Purkinje cell (primary cell): Measurements from ENCODE around the gene FCF1. TPM values are rescaled to one million over a fixed set of nuclear protein-coding genes. Genes with fewer than 3 reads are reported as not detected.

Experiments
- polyA plus RNA-seq: library from polyadenylated mRNA; unstranded; fragments of >200 nt; fragmentation: Nextera tagmentation; gene quantifications from 2 replicates; pipeline ENCODE4 v1.2.1, GENCODE V29; 2014

FCF1 gene
- polyA plus RNA-seq = 5.8 and 10.7 TPM in 2 replicates

GRCh38 chr14:74712499-74713394 is at the start of gene FCF1, which contains the start of gene AREL1:
Gene FCF1 (plus strand): TSS chr14:74713144. CDS start chr14:74713198, 54 bp downstream.
Gene AREL1 (minus strand): TSS chr14:74713080. CDS start chr14:74685615, 27,465 bp downstream.

GRCh38 chr14:74762917-74763802 is 50.2 kb downstream of the FCF1 start, which contains the start of gene YLPM1:
Gene YLPM1 (plus strand): TSS chr14:74763316. CDS start chr14:74763490, 174 bp downstream.

Other genes starting within 250 kb of the FCF1 start
- 81.6 and 104 TPM in 2 replicates for gene NPC2, start 219.8 kb upstream of the FCF1 start, polyA plus RNA-seq
- 19.1 and 54.8 TPM in 2 replicates for gene ISCA2, start 219.4 kb upstream of the FCF1 start, polyA plus RNA-seq
- 0.46 and 0.65 TPM in 2 replicates for gene LTBP2, start 100.9 kb upstream of the FCF1 start, polyA plus RNA-seq
- gene AREL1, start 64 bp upstream of the FCF1 start, polyA plus RNA-seq = 13.5 and 16.1 TPM in 2 replicates
- gene YLPM1, start 50.2 kb downstream of the FCF1 start, polyA plus RNA-seq = 41.5 and 46.3 TPM in 2 replicates
- gene PROX2, start 163.0 kb downstream of the FCF1 start, polyA plus RNA-seq = 0.18 TPM in 1 of 2 replicates, not detected in the other
- gene DLST, start 168.8 kb downstream of the FCF1 start, polyA plus RNA-seq = 4.7 and 15.2 TPM in 2 replicates
- gene RPS6KL1, start 210.1 kb downstream of the FCF1 start, polyA plus RNA-seq = 7.9 and 15.2 TPM in 2 replicates
- 0.12 TPM in 1 of 2 replicates, not detected in the other for gene PGF, start 242.5 kb downstream of the FCF1 start, polyA plus RNA-seq